Parathyroid adenoma (tissue), 2 donors: ENCODE data around the gene MYZAP.

Source experiments
- H2AFZ ChIP-seq: fragments of 300-600 bp; sonication (generic); one replicate; pipeline ENCODE4 v1.7.0; 2017; ENCODE audit warnings: antibody characterized with exemption, mild to moderate bottlenecking
- H3K27ac ChIP-seq: fragments of 300-600 bp; sonication (generic); one replicate; pipeline ENCODE4 v1.7.0; 2017
- H3K27me3 ChIP-seq: fragments of 300-600 bp; sonication (generic); one replicate; pipeline ENCODE4 v1.7.0; 2017; ENCODE audit warnings: low read length; ENCODE audit not compliant: control insufficient read depth, insufficient read depth
- H3K36me3 ChIP-seq: fragments of 300-600 bp; sonication (generic); one replicate; pipeline ENCODE4 v1.7.0; 2017; ENCODE audit warnings: low read length; ENCODE audit not compliant: control insufficient read depth, insufficient read depth
- H3K4me1 ChIP-seq: fragments of 300-600 bp; sonication (generic); one replicate; pipeline ENCODE4 v1.7.0; 2017; ENCODE audit warnings: control low read depth
- H3K4me2 ChIP-seq: fragments of 300-600 bp; sonication (generic); one replicate; pipeline ENCODE4 v1.7.0; 2017; ENCODE audit warnings: low read length
- H3K4me3 ChIP-seq: fragments of 300-600 bp; sonication (generic); one replicate; pipeline ENCODE4 v1.7.0; 2017; ENCODE audit warnings: low read depth, low read length
- H3K79me2 ChIP-seq: fragments of 300-600 bp; sonication (generic); one replicate; pipeline ENCODE4 v1.7.0; 2017; ENCODE audit warnings: control low read depth
- H3K9ac ChIP-seq: fragments of 300-600 bp; sonication (generic); one replicate; pipeline ENCODE4 v1.7.0; 2017; ENCODE audit warnings: mild to moderate bottlenecking
- H3K9me3 ChIP-seq: fragments of 300-600 bp; sonication (generic); one replicate; pipeline ENCODE4 v1.7.0; 2017; ENCODE audit warnings: low read length; ENCODE audit not compliant: control insufficient read depth
- TF ChIP-seq, protein P1 (sequence below): fragments of 300-600 bp; sonication (generic); IDR thresholded peaks from one replicate; pipeline ENCODE4 v1.7.0; 2017; ENCODE audit warnings: antibody characterized with exemption, mild to moderate bottlenecking
- donor health status: primary hyperparathyroidism.

The MYZAP gene

DNA sequence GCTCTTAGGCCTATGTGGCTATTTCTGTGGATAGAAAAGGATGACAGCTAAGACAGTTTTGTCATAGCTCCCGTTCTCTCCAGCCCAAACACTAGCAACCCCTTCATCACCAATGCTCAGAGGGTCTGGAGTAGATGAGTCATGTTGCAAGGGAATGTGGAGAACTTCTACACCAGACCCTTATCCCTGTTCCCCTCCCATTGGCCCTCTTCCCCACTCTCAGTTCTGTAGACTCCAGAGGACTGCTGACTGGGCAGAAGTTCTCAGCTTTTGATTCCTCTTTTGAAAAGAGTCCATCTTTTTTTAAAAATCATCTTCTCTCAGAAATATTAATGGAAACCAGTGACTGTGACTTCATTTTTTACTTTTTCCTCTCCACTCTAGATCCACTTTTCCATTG, 2.4 kb upstream of the MYZAP start:
- no peaks in the 10 kb centered on the region for H3K27me3 ChIP-seq
- no peak overlapping the region for H3K4me3 ChIP-seq
- no peaks in the 10 kb centered on the region for H3K36me3 ChIP-seq
- TF ChIP-seq, protein P1, sequence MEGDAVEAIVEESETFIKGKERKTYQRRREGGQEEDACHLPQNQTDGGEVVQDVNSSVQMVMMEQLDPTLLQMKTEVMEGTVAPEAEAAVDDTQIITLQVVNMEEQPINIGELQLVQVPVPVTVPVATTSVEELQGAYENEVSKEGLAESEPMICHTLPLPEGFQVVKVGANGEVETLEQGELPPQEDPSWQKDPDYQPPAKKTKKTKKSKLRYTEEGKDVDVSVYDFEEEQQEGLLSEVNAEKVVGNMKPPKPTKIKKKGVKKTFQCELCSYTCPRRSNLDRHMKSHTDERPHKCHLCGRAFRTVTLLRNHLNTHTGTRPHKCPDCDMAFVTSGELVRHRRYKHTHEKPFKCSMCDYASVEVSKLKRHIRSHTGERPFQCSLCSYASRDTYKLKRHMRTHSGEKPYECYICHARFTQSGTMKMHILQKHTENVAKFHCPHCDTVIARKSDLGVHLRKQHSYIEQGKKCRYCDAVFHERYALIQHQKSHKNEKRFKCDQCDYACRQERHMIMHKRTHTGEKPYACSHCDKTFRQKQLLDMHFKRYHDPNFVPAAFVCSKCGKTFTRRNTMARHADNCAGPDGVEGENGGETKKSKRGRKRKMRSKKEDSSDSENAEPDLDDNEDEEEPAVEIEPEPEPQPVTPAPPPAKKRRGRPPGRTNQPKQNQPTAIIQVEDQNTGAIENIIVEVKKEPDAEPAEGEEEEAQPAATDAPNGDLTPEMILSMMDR: no peak
- H2AFZ ChIP-seq: no peak overlapping the region
- no peak overlapping the region for H3K27ac ChIP-seq
- H3K79me2 ChIP-seq: no peaks in the 10 kb centered on the region
- H3K4me2 ChIP-seq: no peak overlapping the region
- H3K4me1 ChIP-seq: no peaks in the 10 kb centered on the region
- H3K9me3 ChIP-seq: no peaks in the 10 kb centered on the region
- H3K9ac ChIP-seq: no peak overlapping the region

DNA sequence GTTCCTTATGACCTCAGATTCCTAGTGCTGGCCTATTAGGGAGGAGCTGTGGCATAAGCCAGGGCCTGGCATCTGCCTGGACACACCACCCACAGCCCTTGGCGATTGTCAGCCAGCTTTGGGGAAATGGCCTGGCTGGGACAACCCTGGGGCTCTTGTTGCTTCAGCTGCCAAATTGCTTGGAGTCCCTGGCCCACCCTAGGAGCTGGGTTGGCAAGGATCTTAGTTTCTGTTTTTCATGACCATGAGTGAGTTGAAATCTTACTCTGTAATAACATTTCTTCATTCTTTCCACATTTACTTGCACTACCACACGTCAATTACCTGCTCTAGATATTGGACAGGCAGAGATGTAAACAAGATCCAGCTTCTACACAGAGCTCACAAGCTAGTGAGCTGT, 1.9 kb upstream of the MYZAP start:
- H3K4me3 ChIP-seq: no peak overlapping the region
- no peaks in the 10 kb centered on the region for H3K9me3 ChIP-seq
- H3K4me2 ChIP-seq: no peak overlapping the region
- no peaks in the 10 kb centered on the region for H3K4me1 ChIP-seq
- TF ChIP-seq, protein P1: no peak
- no peaks in the 10 kb centered on the region for H3K36me3 ChIP-seq
- no peaks in the 10 kb centered on the region for H3K79me2 ChIP-seq
- H3K27ac ChIP-seq: no peak overlapping the region
- no peak overlapping the region for H2AFZ ChIP-seq
- H3K27me3 ChIP-seq: no peaks in the 10 kb centered on the region
- no peak overlapping the region for H3K9ac ChIP-seq

DNA sequence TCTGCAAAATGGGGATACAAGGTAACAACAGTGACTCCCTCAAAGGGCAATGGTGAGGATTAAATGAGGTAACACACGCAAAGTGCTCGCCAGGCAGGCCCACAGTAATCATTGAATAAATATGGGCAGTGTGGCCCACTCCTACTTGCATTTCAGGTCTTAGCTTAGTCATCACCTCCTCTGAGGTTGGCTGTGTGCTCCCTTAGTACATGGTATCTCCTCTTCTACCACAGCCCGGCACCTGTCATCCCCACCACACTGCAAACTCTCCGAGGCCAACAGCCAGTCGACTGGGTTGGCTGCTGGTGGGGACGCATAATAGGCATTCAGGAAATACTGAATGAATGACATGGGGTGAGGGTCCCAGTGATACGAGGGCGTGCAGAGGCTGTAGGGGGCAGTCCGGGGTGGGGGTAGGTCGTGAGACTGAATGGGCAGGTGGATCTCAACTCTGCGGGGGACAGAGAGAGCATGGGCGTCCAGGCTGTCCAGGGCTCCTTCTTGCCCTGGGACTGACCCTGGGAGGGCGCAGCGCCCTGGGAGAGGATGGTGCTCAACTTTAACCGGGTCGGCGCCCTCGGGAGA, 375 bp upstream of the MYZAP start:
- Histone ChIP-seq H3K4me1 (no peaks in the 10 kb centered on the region), H3K4me2 (no peak overlapping the region), H3K27me3 (no peaks in the 10 kb centered on the region), H3K4me3 (no peak overlapping the region), H3K79me2 (no peaks in the 10 kb centered on the region), H3K9me3 (no peaks in the 10 kb centered on the region), H3K9ac (no peak overlapping the region), H2AFZ (no peak overlapping the region), H3K36me3 (no peaks in the 10 kb centered on the region), H3K27ac (no peak overlapping the region)
- TF ChIP-seq, protein P1: no peak

DNA sequence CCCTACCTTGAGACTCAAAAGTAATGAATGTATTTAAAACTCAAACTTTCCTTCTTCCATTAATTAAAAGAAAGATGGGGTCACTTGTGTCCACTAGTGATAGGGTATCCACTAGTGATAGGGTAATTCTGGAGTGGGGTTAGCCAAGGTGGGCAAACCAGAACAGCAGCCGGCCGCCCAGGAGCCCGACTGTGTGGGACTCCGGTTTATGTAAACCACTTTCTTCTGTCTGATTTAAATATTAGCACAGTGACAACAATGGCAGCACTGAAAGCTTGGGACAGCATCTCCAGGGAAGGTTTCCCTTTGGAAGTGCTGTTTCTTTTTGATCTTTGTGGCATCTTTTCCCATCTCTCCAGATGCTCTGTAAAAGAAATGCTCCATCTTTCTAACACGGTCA, 722 bp downstream of the MYZAP start:
- no peaks in the 10 kb centered on the region for H3K9me3 ChIP-seq
- H3K4me2 ChIP-seq: no peak overlapping the region
- H3K4me1 ChIP-seq: no peaks in the 10 kb centered on the region
- H3K27ac ChIP-seq: no peak overlapping the region
- no peak overlapping the region for H2AFZ ChIP-seq
- TF ChIP-seq, protein P1: no peak
- no peaks in the 10 kb centered on the region for H3K27me3 ChIP-seq
- H3K9ac ChIP-seq: no peak overlapping the region
- no peak overlapping the region for H3K4me3 ChIP-seq
- H3K36me3 ChIP-seq: no peaks in the 10 kb centered on the region
- no peaks in the 10 kb centered on the region for H3K79me2 ChIP-seq

DNA sequence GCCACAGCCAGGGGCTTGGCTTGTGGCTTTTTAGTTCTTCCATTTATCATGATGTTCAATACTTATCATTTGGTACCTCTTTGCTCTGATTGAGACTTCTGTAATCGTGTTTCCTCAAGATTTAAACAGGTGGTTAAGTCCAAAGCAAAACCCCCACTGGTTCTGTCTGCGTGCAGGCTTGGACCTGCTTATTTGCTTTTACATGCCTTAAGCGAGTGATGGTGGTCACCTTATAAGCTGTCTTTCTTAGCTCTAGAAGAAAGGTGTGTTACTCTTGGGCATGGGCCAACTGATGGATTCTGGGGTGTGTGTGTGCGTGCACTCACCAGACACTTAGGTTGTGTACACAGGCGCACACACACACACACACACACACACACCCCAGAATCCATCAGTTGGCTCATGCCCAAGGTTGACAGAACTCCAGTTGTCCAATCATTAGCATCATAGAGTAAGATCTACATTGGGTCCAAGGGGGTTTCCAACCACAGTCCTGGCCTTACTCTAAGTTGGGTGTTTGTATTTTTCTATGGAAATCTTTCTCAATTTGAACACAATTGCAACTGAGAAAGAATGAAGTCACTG, 1.2 kb downstream of the MYZAP start:
- H2AFZ ChIP-seq: no peak overlapping the region
- H3K9ac ChIP-seq: no peak overlapping the region
- H3K4me1 ChIP-seq: no peaks in the 10 kb centered on the region
- TF ChIP-seq, protein P1: no peak
- no peak overlapping the region for H3K4me3 ChIP-seq
- H3K27me3 ChIP-seq: no peaks in the 10 kb centered on the region
- H3K9me3 ChIP-seq: no peaks in the 10 kb centered on the region
- no peaks in the 10 kb centered on the region for H3K36me3 ChIP-seq
- H3K79me2 ChIP-seq: no peaks in the 10 kb centered on the region
- no peak overlapping the region for H3K27ac ChIP-seq
- no peak overlapping the region for H3K4me2 ChIP-seq
